DMS 273 treated with DMSO at 0.1 percent for 48 hours (cell line): Measurements from ENCODE around the gene CD164.
A peak's percentile ranks its signal among the peaks of the same experiment; 100 is the strongest.

ENCODE experiments used
- DNase-seq: peaks from one replicate; lab custom pipeline; 2025; lab: John Stamatoyannopoulos, UW

CD164 gene

GRCh38 chr6:109381747-109382575, at the start of gene CD164:
Gene CD164, minus strand, starts transcription at chr6:109382467. Its CDS starts 89 bp downstream, at chr6:109382378.
- DNase-seq = peak; percentile 91

- no peak for DNase-seq
Measured at GRCh38 chr6:109429496-109429895, 47.2 kb upstream of the CD164 start.

GRCh38 chr6:109428889-109429477, 46.7 kb upstream of the CD164 start:
- DNase-seq = no peak

GRCh38 chr6:109424946-109425345, 42.7 kb upstream of the CD164 start:
- DNase-seq = no peak

GRCh38 chr6:109421184-109421583, 38.9 kb upstream of the CD164 start:
- no peak for DNase-seq

GRCh38 chr6:109420751-109421150, 38.5 kb upstream of the CD164 start:
- DNase-seq = no peak

- DNase-seq = no peak
Measured at GRCh38 chr6:109417646-109418045, 35.4 kb upstream of the CD164 start.

- no peak for DNase-seq
Measured at GRCh38 chr6:109411034-109411433, 28.8 kb upstream of the CD164 start.

GRCh38 chr6:109406196-109406595, 23.9 kb upstream of the CD164 start:
- no peak for DNase-seq

- no peak for DNase-seq
Measured at GRCh38 chr6:109397020-109397419, 14.8 kb upstream of the CD164 start.

GRCh38 chr6:109396046-109396718, 13.9 kb upstream of the CD164 start:
- DNase-seq = no peak

- DNase-seq = no peak
Measured at GRCh38 chr6:109393886-109394281, 11.6 kb upstream of the CD164 start.

- DNase-seq = no peak
Measured at GRCh38 chr6:109393157-109393885, 11.1 kb upstream of the CD164 start.

- DNase-seq = no peak
Measured at GRCh38 chr6:109389650-109390274, 7.5 kb upstream of the CD164 start.

- no peak for DNase-seq
Measured at GRCh38 chr6:109388265-109388664, 6.0 kb upstream of the CD164 start.

GRCh38 chr6:109383438-109383940, 1.2 kb upstream of the CD164 start:
- DNase-seq = no peak

GRCh38 chr6:109382576-109383437, 540 bp upstream of the CD164 start:
- peak; percentile 91 for DNase-seq

GRCh38 chr6:109381061-109381746, 1.1 kb downstream of the CD164 start:
- no peak for DNase-seq

GRCh38 chr6:109379711-109380110, 2.6 kb downstream of the CD164 start:
- DNase-seq = no peak

- no peak for DNase-seq
Measured at GRCh38 chr6:109377717-109378116, 4.5 kb downstream of the CD164 start.
